ENCODE measurements around the gene TRIOBP.
A peak's percentile ranks its signal among the peaks of the same experiment; 100 is the strongest.

Gene TRIOBP

DNA sequence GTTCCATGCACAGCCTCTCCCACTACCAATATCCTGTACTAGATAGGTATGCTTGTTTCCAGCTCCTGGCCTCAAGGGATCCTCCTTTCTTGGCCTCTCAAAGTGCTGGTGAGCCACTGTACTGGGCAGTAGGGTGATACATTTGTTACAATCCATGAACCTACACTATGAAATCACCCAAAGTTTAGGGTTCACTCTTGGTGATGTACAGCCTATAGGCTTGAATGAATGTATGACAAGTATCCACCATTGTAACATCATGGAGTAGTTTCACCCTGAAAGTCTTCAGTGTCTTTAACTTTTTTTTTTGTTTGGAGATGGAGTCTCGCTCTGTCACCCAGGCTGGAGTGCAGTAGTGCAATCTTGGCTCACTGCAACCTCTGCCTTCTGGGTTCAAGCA lies 31.8 kb downstream of the TRIOBP start:
- no peak for DNase-seq (ENCODE audit: low spot score)

DNA sequence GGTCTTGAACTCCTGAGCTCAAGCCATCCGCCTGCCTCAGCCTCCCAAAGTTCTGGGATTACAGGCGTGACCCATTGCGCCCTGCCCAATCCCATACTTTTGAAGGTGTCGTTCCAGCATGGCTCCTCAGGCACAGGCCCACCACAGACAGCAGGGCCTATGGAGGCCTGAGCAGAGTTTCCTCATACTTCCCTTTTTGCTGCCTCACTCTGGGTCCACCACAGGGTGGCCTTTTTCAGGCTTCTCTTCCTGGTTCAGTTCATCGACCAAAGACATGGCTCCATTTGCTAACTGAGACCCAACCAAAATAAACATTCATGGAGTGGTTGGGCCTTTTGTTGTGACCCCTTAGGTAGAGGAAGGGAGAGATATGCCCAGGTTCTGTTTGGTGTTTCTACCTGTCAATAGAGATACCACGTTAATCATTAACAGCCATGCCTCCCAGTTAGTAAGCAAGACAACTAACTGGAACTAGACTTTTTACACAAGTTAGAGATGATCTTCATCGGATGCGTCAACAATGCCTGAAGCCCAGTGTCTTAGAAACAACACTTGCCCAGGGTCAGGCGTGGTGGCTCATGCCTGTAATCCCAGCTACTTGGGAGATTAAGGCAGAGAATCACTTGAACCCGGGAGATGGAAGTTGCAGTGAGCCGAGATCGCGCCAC lies 35.1 kb downstream of the TRIOBP start:
- peak; percentile 56 for DNase-seq (ENCODE audit: low spot score)

DNA sequence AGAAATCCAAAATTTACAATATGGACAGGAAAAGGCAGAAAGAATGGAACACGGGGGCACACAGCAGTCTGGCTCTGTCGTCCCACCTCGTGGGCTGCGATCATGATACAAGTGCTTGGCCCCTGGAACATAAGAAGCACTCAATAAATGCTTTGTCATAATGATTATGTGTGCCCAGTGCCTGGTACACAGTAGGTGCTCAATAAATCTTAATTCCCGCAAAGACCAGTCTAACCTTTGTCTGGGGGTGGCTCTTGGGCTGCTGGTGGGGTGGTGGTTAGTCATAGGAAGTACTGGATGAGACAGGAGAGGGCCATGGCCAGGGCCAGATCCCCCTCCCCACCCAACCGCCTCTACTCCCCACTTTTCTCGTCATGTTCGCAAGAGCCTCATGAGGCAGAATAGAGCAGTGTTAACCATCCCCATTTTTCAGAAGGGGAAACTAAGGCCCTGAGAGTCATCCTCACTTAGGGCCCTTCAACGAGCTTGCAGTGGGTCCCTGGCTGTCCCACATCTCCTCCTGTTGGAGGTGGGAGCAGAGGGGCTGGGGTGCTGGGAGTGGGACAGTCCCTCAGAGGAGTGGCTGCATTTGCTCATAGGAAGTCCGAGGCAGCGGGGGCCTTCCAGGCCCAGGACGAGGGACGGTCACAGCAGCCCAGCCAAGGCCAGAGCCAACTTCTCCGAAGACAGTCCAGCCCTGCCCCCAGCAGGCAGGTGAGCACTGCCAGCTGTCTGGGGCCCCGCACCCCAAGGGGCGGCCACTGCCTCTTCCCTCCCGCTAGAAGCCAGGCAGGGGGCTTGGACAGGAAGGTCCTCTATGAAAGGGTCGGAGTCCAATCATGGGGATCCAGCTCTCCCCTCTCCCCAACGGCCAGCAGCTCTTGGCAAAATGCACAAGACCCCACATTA lies 36.1 kb downstream of the TRIOBP start:
- no peak for DNase-seq (ENCODE audit: low spot score)

DNA sequence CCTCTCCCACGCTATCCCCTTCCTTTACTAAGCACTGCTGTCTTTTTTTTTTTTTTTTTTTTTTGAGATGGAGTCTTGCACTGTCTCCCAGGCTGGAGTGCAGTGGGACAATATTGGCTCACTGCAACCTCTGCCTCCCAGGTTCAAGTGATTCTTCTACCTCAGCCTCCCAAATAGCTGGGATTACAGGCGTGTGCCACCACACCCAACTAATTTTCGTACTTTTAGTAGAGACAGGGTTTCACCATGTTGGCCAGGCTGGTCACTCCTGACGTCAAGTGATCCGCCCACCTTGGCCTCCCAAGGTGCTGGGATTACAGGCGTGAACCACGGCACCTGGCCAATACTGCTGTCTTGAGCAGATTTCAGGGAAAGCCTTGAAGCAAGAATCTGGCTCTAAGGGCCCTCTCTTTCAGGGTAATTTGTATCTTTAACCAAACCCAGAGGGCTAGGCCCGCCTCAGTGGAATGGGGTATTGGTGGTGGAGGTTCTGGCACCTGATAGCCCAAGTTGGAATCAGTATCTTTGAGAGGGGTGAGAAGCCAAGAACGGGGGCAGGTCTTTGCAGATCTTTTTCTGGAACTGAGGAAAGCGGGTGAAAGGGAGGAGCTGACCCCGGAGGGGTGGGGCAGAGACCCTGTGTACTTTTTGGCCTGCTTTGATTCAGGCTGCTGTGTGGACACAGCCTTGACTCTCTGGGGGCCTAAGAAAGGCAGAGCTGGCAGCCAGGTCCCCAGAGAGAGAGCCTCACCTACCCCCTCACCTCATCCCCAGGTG lies 37.0 kb downstream of the TRIOBP start:
- DNase-seq (ENCODE audit: low spot score), result no peak

DNA sequence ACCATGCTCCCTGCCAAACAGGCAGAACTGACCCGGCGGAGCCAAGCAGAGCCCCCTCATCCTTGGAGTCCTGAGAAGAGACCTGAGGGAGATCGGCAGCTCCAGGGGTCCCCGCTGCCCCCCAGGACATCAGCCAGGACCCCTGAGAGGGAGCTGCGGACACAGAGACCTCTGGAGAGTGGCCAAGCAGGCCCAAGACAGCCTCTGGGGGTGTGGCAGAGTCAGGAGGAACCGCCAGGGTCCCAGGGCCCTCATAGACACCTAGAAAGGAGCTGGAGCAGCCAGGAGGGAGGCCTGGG lies 37.5 kb downstream of the TRIOBP start:
- no peak for DNase-seq (ENCODE audit: low spot score)

DNA sequence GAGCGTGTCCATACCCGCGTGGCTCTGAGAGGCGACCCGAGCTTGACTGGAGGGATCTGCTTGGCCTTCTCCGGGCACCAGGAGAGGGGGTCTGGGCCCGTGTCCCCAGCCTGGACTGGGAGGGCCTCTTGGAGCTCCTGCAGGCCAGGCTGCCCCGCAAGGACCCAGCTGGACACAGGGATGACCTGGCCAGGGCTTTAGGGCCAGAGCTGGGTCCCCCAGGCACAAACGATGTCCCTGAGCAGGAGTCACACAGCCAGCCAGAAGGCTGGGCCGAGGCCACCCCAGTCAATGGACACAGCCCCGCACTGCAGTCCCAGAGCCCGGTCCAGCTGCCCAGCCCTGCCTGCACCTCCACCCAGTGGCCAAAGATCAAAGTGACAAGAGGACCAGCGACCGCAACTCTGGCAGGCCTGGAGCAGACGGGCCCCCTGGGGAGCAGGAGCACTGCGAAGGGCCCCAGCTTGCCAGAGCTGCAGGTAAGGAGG lies 38.2 kb downstream of the TRIOBP start:
- peak; percentile 64 for DNase-seq (ENCODE audit: low spot score)

DNA sequence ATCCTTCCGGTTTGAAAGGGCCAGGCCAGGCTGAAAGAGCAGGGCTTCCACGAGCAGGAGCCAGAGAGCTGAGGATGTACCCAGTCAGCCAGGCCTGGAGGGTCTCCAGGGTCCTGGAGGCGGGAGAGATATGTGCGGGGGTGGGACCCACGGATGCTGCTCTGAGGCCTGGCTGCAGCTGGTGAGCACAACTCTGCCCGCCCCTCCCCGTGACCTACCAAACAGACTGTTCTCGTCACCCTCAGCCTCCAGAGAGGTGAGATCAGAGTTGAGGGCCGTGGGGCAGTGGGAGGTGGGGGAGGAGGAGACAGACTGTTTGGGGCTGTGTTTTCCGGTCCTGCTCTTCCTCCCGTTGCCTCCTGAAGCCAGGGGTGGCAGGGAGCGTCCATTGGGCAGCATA lies 42.2 kb downstream of the TRIOBP start:
- DNase-seq (ENCODE audit: low spot score), result no peak

DNA sequence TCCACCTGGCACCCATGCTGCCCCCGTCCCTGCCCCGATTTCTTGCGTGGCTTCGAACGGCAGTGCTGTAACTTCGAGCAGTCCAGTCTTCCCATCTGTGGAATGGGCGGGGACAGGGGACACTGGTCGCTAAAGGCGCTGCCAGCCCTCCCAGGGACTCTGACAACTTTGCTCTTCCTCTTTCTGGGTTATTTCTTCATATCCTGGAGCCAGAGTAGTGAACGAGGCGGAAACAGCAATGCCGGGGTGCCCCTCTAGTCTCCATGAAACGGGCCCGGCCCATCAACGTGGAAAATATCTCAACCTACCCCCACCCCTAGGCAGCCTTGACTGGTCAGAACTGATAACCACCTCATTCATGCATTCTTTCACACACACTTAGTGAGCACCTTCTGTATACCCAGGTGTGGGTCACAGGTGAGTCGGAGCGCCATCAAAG lies 42.8 kb downstream of the TRIOBP start:
- no peak for DNase-seq (ENCODE audit: low spot score)

DNA sequence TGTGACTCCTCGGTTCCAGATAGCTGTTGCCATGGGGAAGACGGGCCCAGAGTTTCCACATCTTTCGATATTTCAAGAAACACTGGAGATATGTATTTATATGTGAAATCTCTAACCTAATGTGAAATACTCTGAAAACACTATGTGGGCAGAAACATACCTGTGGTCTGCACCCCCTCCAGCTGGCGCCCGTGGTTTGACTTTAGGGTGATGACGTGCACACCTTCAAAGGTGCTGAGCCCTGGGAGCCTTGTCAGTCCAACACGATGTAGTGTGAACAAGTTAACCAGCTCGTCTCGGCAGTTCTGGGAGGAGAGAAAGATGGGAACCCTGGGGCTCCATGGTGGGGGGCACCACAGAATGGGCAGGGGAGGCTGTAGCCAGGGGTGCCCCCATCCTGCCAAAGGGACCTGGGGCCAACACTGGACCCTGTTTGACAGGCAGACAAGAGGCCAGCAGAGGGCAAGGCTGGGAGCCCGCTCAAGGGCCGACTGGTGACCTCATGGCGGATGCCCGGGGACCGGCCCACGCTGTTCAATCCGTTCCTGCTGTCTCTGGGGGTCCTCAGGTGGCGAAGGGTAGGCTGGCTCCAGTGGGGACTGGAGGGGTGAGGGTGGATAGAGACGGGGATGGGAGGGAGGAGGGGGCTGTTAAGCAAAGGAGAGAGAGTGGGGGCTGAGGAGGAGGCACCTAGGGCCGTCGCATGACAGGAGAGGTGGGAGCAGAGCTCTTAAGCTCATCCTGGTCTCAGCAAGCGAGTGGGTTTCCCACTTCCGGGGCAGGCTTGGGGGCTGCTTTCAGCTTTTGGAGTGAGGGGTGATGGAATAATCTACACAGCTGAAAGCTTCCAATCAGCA lies 43.8 kb downstream of the TRIOBP start:
- peak; percentile 69 for DNase-seq (ENCODE audit: low spot score)

DNA sequence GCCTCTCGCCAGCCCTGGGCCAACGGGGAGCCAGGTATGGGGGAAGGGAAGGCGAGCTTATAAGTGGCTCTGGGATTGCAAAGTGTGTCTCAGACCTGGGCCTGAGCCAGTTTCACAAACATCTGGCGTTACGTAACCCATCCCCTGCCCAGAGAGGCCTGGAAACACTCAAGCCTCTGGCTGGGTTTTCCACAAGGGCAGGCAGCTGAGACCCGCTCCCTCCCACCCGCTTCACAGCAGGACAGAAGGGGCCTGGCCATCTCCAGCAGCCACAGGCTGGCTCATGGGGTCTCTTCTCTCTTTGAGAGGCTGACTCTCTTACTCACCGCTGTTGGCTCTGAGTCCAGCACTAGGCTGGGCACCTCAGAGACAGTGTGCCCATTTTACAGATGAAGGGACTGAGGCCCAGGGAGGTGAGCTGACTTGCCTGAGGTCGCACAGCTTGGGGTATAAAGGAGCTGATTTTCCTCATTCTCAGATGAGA lies 44.5 kb downstream of the TRIOBP start:
- no peak for DNase-seq (ENCODE audit: low spot score)

DNA sequence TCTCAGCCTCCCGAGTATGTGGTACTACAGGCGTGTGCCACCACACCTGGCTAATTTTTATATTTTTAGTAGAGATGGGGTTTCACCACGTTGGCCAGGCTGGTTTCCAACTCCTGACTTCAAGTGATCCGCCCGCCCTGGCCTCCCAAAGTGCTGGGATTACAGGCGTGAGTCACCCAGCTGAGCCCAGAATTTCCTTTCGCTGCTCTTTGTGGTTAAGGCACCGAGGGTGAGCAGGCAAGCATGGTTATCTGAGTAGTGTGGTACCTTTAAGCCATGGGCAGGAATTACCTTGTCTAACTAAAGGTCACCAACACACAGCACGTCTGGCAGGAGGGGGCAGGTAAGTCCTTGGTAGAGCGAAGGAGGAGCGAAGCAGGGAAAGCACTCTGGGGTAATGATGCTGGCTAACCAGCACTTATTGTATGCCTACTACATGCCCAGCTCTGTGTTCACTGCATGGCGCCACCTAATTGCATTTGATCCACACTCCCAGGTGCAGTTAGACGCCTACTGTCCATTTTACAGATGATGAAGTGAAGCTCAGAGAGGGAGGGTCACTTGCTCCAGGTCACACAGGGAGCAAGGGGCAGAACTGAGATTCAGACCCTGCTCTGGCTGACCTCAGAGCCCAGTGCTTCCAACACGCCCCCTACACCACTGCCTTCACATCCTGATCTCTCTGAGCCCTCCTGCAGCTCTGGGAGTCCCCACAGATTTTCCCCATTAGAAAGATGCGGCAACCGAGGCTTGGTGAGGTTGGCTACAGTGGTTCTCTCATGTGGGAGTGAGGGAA lies 45.7 kb downstream of the TRIOBP start:
- peak; percentile 83 for DNase-seq (ENCODE audit: low spot score)

DNA sequence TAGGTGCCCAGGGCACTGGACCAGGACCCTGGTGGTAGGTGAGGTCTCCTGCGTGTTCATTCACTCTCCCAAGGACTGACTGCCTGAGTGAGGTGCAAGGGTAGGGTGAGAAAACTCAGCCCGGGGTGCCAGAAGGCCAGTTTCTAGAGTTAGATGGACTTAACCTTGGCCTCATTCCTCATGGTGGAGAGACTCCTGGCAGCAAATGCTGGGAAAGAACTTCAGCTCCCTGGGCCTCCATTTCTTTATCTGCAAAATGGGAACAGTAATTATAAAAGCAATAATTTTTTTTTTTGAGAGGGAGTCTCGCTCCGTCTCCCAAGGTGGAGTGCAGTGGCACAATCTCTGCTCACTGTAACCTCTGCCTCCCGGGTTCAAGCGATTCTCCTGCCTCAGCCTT lies 47.7 kb downstream of the TRIOBP start:
- no peak for DNase-seq (ENCODE audit: low spot score)

DNA sequence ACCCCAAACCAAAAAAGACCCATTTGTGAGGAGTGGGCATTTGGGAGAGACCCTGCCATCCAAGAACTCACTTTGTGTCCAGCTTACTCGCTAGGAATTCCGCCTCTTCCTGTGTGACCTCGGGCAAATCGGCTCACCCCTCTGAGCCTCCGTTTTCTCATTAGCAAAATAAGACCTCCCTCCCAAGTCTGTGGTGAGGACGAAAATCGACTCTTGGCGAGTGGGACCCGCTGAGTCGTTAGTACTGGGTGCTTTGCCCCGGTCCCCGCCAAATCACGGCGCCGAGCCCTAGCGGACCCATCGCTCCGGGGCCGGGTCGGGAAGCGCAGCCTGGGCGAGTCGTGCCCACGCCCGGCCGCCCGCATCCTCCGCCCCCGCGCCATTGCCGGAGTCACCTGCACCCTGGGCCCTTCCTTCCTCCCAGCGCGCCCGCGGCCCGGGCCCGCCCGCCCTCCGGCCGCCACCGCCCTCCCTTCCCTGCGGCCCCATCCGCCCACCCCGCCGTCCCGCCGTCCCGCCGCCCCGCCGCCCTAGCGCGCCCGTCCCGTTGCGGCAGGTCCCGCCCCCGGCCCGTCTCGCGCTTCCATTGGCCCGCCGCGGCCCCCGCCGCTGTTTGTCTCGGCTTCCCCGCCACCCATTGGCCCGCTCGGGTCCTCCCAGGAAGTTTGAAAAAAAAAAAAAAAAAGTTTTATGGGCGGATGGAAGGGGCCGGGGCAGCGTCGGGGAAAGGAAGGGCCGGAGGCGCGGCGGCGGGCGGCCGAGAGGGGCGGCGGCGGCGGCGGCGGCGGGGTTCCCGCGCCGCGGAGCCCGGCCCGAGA lies 48.9 kb downstream of the TRIOBP start:
- peak; percentile 83 for DNase-seq (ENCODE audit: low spot score)

DNA sequence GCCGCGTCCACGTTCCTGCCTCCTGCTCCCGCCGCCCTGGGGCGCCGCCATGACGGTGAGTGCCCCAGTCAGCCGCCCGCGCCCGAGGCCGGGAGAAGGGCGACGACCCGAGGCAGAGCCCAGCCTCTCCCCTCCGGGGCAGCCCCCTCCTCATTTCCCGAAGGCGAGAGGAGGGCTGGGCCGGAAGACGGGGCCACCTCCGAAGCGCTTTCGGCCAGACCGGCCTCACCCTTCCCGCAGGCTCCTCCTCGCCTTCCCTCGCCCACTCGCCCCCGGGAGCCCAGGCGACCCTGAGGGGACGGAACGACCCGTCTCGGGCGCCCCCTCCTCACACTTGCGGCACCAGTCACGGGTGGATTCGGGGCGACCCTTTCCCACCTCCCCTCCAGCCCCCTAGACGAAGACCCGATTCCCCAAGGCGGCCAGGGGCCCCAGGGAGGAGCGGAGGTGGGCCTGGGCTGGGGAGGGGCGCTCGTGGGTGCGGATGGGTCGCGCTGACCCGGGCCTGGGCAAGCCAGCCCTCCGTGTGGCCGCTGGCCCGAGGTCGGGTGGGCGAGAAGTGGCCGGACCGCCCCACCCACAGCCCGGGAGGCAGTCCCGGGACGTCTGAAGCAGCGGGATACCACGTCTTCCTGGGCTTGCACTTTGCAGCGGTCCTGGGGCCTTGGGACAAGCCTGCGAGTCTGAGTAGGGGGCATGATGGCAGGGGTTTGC lies 49.7 kb downstream of the TRIOBP start:
- DNase-seq (ENCODE audit: low spot score), result no peak

DNA sequence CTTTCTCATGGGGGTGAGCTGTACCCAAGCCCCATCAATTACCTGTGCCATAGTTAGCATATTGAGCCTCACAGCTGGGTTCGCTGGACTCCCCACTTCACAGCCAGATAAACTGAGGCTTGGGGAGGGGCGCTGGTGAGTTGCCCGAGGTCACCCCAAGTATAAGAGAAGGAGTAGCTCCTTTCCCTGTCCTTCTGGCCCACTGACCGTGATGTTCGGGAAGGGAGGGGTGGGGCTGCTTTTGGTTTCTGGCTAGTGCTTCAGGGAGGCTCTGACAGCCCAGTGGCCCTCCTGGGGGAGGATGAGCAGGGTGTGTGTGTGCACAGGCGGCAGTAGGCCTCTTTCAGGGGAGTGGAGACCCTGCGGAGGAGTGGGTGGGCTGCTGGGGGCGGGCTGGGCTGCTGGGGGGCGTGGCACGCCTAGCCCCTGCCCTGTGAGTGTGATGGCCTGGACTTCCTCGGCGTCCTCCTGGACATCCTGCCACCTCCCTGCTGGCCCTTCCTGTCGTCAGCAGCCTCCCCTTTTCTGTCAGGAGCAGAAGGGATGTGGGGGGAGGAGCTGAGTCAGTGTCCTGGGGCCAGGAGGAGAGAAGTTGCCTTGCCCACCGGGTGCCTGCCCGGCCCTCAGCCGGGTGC lies 50.3 kb downstream of the TRIOBP start:
- no peak for DNase-seq (ENCODE audit: low spot score)

DNA sequence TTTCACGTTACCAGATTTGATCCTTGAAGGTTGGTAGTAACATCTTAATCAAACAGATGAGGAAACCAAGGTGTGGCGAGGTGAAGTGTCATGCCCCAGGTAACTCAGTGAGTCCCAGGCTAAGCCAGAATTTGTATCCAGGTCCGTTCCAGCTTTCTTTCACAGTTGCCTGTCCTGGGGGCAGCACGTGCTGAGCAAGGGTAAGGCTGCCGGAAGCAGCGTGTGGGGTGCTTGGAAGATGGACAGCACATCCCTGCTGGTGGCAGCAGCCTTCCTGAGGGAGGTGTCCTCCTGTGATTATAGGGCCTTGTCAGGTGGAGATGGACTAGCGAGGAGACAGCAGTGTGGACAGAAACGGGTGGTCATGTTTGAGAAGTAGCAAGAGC lies 50.9 kb downstream of the TRIOBP start:
- DNase-seq (ENCODE audit: low spot score), result no peak

DNA sequence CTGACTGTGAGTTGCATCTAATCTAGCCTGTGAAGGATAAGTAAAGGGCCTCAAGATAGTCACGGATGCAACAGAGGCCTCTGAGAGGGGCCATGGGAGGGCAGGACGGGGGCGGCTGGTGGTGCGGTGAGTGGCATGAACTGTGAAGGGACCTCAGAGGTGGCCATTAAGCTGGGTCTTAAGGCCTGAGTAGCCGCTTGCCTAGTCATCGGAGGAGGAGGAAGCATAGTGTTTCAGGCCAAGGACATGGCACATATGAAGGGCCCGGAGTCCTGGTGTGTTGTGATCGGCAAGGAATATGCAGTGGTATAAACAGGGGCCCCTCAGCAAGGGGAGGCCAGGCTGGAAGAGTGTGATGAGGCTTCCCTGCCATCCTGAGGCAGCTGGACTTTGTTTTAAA lies 51.8 kb downstream of the TRIOBP start:
- no peak for DNase-seq (ENCODE audit: low spot score)

DNA sequence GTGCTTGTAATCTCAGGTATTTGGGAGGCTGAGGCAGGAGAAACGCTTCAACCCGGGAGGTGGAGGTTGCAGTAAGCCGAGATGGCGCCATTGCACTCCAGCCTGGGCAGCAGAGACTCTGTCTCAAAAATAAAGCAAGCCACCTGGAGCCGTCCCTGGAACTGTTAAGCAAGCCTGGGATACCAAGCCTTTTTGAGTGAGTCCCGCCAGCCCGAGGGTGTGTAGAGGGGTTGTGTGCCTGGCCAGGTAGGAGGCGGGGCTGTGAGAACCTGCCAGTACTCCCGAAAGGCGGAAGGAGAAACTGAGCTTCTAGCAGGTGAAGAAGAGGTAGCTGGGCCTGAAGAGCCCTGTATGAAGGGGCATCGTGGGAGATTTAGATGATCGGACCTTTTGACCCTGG lies 52.4 kb downstream of the TRIOBP start:
- no peak for DNase-seq (ENCODE audit: low spot score)

Measured in SW480 (cell line).